NOMO-1 treated with DMSO at 0.1 percent for 48 hours (cell line): ENCODE measurements around the gene SLC25A40.
"Not testable (repeated sequence)": the region's sequence is repeated elsewhere in the genome, so short reads cannot be mapped to it uniquely, and the experiment has no call there.

Experiments
- DNase-seq: peaks from one replicate; lab custom pipeline; 2025; ENCODE audit not compliant: unreplicated experiment; lab: John Stamatoyannopoulos, UW

SLC25A40 gene

GRCh38 chr7:87876040-87876868, at the start of gene SLC25A40, which contains the start of gene DBF4:
Gene SLC25A40 (minus strand): TSS chr7:87876360. CDS start chr7:87858727, 17,633 bp downstream.
Gene DBF4 (plus strand): TSS chr7:87876493. CDS start chr7:87876733, 240 bp downstream.
- peak; percentile 100 for DNase-seq

DNA sequence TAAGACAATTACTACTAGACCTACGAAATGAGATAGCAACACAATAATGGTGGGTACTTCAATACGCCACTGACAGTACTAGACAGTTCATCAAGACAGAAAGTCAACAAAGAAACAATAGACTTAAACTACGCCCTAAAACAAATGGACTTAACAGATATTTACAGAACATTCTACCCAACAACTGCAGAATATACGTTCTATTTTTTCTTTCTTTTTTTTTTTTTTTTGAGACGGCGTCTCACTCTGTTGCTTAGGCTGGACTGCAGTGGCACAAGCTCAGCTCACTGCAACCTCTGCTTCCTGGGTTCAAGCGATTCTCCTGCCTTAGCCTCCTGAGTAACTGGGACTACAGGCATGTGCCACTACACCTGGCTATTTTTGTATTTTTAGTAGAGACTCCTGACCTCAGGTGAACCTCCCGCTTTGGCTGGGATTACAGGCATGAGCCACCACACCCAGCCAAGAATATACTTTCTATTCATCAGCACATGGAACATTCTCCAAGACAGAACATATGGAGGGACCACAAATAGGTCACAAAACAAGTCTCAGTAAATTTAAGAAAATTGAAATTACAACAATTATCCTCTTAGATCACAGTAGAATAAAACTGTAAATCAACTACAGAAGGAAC, 46.7 kb upstream of the SLC25A40 start:
- DNase-seq, result not testable (repeated sequence)

DNA sequence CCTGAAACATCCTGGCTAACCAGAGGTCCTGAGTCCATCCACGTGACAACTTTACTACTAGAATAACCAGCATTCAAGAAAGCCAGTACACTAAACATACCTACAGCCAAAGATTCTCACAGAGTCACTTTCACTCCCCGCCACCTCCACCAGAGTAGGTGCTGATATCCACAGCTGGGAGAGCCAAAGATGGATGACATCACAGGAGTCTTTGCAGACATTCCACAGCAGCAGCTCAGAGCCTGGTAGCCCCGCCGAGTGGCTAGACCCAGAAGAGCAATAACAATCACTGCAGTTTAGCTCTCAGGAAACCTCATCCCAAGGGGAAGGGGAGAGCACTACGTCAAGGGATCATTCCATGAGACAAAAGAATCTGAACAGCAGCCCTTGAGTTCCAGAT, 44.4 kb upstream of the SLC25A40 start:
- DNase-seq, result no peak

DNA sequence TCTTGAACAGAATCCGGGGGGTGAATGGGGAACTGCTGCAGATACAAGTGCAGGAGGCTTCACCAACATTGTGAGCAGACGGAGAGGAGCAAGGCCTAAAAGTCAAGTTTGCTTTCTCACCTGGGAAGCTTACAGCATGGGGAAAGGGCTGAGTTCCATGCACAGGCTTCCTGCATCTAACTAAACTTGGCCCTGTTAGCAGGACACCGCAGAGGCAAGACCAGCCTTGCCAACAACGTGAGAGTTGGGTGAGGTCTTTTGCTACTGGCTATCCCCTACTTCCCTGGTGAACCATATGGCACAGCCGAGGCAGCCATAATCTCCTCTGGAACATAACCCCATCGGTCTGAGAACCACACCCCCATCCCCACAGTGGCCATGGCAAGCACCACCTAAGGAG, 43.7 kb upstream of the SLC25A40 start:
- no peak for DNase-seq

DNA sequence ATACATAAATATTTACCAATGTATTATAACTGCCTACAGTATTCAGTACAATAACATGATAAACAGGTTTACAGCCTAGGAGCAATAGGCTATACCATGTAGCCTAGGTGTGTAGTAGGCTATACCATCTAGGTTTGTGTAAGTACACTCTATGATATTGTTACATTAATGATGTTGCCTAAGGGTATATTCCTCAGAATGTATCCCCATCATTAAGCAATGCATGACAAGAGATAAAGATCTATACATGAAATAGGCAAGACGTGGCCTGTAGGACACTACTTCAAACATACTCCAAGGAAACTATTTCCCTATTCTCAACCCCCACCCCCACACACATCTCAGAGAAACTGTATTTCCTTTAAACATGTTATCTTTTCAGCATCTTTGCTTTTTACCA, 42.6 kb upstream of the SLC25A40 start:
- no peak for DNase-seq

DNA sequence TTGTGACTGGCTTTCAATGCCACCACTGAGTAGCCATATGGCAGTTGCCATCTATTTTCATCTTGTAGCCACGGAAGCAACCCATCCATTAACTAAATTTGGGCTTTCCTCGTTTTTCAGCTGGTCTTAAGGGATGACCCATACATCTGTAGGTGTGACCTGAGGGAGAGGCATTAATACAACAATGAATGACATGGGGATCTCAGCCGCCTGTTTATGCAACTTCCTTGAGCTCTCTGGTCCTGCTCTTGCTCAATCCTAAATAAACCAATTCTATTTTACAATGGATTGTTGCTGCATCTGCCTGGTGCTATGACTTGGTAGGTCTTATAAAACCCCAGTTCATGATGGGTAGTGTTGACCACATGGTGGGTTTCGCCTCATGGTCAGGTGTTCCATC, 36.0 kb upstream of the SLC25A40 start:
- DNase-seq, result peak; percentile 69

DNA sequence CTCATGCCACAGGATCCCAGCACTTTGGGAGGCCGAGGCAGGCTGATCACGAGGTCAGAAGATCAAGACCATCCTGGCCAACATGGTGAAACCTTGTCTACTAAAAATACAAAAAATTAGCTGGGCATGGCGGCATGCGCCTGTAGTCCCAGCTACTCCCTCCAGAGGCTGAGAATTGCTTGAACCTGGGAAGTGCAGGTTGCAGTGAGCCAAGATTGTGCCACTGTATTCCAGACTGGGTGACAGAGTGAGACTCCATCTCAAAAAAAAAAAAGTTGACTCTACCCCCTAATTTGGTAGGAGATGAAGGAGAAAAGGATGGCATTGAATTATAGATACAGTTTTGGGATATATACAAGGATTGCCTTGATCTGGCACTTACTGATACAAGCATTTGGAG, 32.7 kb upstream of the SLC25A40 start:
- not testable (repeated sequence) for DNase-seq

- not testable (repeated sequence) for DNase-seq
Measured at GRCh38 chr7:87907136-87907906, 31.2 kb upstream of the SLC25A40 start.

GRCh38 chr7:87899255-87899654, 23.1 kb upstream of the SLC25A40 start:
- no peak for DNase-seq

DNA sequence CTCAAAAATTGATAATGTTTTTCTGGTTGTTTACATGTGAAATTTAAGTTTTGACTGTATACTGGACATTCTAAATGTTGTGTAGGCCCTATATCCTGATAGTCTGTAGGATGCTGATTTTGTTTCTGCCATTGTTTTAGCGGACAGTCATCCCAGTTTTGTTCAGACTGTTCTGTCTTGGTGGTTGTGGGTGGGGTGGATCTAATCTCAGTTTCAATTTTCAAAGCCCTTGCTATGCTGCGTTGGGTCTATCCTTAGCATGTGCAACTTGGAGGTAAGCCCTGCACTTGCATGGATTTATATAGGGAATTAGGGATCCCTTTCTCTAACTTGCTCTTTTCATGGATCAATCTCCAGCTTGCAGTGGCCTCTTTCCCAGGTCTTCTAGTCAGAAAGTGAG, 19.2 kb upstream of the SLC25A40 start:
- no peak for DNase-seq

GRCh38 chr7:87886875-87887274, 10.7 kb upstream of the SLC25A40 start:
- peak; percentile 72 for DNase-seq

DNA sequence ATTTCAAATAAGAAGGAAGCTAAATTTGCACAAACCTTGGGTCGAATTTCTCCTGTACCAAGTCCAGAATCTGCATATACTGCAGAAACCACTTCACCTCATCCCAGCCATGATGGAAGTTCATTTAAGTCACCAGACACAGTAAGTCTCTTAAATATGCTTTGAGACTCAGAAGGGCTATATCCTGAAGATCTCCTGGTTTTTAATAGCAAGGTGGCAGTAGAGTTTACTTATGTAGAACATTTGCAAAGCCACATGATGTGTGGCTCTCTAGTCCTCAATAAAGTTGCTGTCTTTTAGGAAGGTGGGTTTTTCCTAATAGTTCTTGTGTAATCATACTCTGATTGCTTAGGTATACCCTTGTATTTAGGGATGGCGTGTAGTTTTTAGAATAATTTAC, 8.9 kb upstream of the SLC25A40 start:
- no peak for DNase-seq

GRCh38 chr7:87882151-87882937, 6.2 kb upstream of the SLC25A40 start:
- DNase-seq, result no peak

DNA sequence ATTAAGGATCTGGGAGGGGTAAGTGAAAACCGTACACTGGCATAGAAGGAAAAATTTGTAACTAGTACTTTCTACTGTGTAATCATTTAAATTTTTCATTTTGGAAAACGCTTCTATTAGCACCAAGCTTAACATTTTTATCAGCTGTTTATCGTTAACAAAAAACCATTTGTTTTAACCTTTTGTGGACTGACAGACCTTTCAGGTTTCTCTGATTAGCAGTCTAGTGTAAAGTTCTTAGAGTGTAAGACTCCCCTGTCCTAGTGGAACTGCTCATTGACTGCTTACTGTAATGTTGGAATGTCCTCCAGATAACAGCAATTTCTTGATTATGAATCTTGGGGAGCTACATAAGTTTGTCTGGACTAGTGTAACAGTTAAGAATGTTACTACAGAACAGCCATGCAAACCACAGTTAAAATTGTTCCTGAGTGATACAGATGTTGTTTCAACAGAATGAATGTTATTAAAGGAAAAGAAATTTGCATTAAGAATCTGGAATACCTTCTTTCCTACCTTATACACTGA, 2.1 kb upstream of the SLC25A40 start:
- DNase-seq, result no peak

- DNase-seq, result no peak
Measured at GRCh38 chr7:87877366-87878040, 1.3 kb upstream of the SLC25A40 start.

DNA sequence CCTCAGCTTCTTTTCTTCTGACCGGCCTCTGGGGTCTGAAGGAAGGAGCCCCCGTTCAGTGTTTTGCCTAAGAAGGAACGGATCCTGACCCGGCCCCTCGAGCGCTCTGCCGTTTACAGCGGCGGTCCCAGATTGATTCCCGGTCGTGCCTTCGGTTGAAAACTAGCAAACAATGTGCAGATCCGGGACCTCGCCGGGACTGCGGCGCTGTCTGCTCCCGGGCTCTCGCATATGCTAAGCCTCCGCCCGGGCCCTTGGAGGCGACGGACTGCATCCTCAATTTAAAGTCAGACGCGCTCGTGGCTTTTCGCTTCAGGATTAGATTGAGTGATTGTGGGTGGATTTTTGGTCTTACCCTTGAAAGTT, 692 bp upstream of the SLC25A40 start:
- peak; percentile 63 for DNase-seq

DNA sequence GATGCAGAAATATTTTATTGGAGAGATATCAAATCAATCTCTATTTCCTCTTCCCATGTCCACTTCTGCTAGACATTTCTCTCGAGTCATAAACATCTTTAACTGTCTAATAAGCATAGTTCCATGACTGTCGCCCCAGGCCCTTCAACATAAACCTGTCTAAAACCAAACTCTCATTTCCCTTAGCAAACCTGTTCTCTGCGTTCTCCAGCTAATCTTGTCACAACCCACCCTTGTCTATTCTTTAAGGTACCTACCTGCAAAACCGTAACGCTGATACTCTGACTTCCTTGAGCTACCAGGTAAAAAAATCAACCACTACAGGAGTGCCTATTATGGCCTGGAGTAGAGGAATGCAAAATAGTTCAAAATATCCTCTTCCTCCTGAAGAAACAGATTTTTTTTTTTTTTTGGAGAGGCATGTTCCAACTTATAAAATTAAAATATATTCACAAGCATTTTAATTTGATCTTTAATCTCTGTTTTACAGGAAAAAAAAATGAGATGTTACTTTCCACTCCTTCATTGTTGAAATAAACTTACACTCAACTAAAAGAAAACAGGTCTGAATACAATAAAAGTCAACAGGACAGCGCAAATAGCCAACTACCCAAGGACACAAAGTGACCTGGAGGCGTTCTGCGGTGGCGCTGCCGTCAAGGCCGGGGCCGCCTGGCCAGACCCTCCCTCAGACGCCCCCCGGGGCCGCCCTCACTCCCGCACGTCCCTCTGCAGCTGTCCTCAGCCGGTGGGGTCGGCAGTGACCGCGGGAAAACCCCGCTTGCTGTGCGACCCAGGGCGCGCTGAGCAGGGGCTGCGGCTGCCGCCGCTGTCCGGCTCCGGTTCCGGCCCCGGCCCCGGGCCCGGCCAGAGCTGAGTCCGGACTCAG, 765 bp downstream of the SLC25A40 start:
- peak; percentile 47 for DNase-seq

DNA sequence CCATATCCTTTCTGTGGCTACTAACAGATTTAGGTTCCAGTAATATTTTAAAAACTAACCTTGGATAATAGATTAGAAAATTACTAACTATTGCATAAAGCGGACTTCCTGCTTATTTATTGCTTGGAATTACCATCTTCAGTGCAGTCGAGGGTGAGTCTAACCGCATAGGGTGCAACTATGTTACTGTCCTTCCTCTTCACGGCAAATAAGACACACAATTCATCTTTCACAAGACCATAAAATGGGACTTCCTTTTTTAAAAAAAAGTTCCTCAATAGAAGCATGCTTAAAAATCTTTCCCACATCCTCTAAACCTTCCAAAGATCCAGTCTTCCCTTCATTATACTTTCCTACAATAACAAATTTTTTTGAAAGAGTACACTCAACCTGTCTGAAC, 2.1 kb downstream of the SLC25A40 start:
- DNase-seq, result peak; percentile 100

DNA sequence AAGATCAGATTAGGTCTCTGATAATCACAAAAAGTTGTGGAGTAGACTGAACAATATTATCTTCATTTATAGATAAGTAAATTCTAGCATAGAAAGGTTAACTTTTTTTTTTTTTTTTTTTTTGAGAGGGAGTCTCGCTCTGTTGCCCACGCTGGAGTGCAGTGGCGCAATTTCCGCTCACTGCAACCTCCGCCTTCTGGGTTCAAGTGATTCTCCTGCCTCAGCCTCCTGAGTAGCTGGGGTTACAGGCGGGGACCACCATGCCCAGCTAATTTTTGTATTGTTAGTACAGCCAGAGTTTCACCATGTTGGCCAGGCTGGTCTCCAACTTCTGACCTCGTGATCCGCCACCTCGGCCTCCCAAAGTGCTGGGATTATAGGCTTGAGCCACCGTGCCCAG, 2.8 kb downstream of the SLC25A40 start:
- not testable (repeated sequence) for DNase-seq
